HepG2 (cell line): ENCODE results near the gene NRSN2. TPM values are rescaled to one million over a fixed set of nuclear protein-coding genes. Genes with fewer than 3 reads are reported as not detected.

Source experiments
- HMG20A ChIP-seq: IDR thresholded peaks from 2 replicates; pipeline ENCODE4 v1.6.1; 2016; ENCODE audit warnings: borderline replicate concordance
- HNRNPH1 ChIP-seq: fragments of 200-400 bp; formaldehyde crosslinking; optimal IDR thresholded peaks from 2 replicates; pipeline ENCODE3; 2017; ENCODE audit warnings: mild to moderate bottlenecking, low read depth, low read length
- MAF1 ChIP-seq: sonication (generic); formaldehyde crosslinking; IDR thresholded peaks from 2 replicates; pipeline ENCODE4 v1.5.0; 2020; ENCODE audit warnings: missing genetic modification reagents, borderline replicate concordance
- MEIS2 ChIP-seq: sonication (generic); formaldehyde crosslinking; IDR thresholded peaks from 2 replicates; pipeline ENCODE4 v1.9.0; 2021; ENCODE audit warnings: mild to moderate bottlenecking, missing genetic modification reagents
- NAIF1 ChIP-seq: sonication (generic); formaldehyde crosslinking; IDR thresholded peaks from 2 replicates; pipeline ENCODE4 v1.5.0; 2020; ENCODE audit warnings: mild to moderate bottlenecking, missing genetic modification reagents, borderline replicate concordance
- NFE2L2 ChIP-seq: fragments of 150-350 bp; IDR thresholded peaks from 2 replicates; pipeline ENCODE4 v1.6.1; 2014; ENCODE audit warnings: low read length
- NFYC ChIP-seq: IDR thresholded peaks from 2 replicates; pipeline ENCODE4 v1.6.1; 2016; ENCODE audit warnings: missing genetic modification reagents, missing compliant biosample characterization
- NR1H2 ChIP-seq: sonication (generic); formaldehyde crosslinking; IDR thresholded peaks from 2 replicates; pipeline ENCODE4 v1.8.1; 2022; ENCODE audit warnings: low read depth, missing genetic modification reagents, borderline replicate concordance
- SAFB2 ChIP-seq: sonication (generic); formaldehyde crosslinking; IDR thresholded peaks from 2 replicates; pipeline ENCODE4 v1.5.1; 2020; ENCODE audit warnings: missing genetic modification reagents, low read depth, mild to moderate bottlenecking, borderline replicate concordance
- SIX4 ChIP-seq: sonication (generic); formaldehyde crosslinking; IDR thresholded peaks from 2 replicates; pipeline ENCODE4 v1.4.0; 2020; ENCODE audit warnings: missing genetic modification reagents
- TP53 ChIP-seq: sonication (generic); formaldehyde crosslinking; conservative IDR thresholded peaks from 2 replicates; pipeline ENCODE4 v1.4.0; 2020; ENCODE audit warnings: missing genetic modification reagents
- TRIM24 ChIP-seq: sonication (generic); formaldehyde crosslinking; IDR thresholded peaks from 2 replicates; pipeline ENCODE4 v1.8.0; 2022; ENCODE audit warnings: mild to moderate bottlenecking, missing genetic modification reagents
- WIZ ChIP-seq: sonication (generic); formaldehyde crosslinking; IDR thresholded peaks from 2 replicates; pipeline ENCODE4 v1.5.1; 2020; ENCODE audit warnings: mild to moderate bottlenecking, missing genetic modification reagents
- ZBTB42 ChIP-seq: sonication (generic); formaldehyde crosslinking; IDR thresholded peaks from 2 replicates; pipeline ENCODE4 v1.5.0; 2020; ENCODE audit warnings: mild to moderate bottlenecking, missing genetic modification reagents
- ZNF143 ChIP-seq: sonication (generic); formaldehyde crosslinking; IDR thresholded peaks from 2 replicates; pipeline ENCODE4 v1.4.0; 2020; ENCODE audit warnings: missing genetic modification reagents
- ZNF496 ChIP-seq: sonication (generic); formaldehyde crosslinking; IDR thresholded peaks from 2 replicates; pipeline ENCODE4 v1.8.1; 2023; ENCODE audit warnings: mild to moderate bottlenecking, moderate library complexity, missing genetic modification reagents; ENCODE audit not compliant: insufficient replicate concordance
- ZNF605 ChIP-seq: sonication (generic); formaldehyde crosslinking; IDR thresholded peaks from 2 replicates; pipeline ENCODE4 v1.8.0; 2022; ENCODE audit warnings: mild to moderate bottlenecking, missing genetic modification reagents
- ZNF614 ChIP-seq: IDR thresholded peaks from 2 replicates; pipeline ENCODE4 v1.6.1; 2018; ENCODE audit warnings: missing biosample characterization, missing genetic modification reagents, inconsistent platforms, borderline replicate concordance
- ZNF646 ChIP-seq: sonication (generic); formaldehyde crosslinking; IDR thresholded peaks from 2 replicates; pipeline ENCODE4 v1.9.0; 2021; ENCODE audit warnings: mild to moderate bottlenecking, missing genetic modification reagents
- polyA plus RNA-seq, 8 experiments: library from polyadenylated mRNA; depleted of rRNA in 3 of 8; stranded (reverse) in 7 of 8; unstranded in 1 of 8; fragments of >200 nt; fragmentation: Illumina TruSeq in 4 of 8; extraction: Trizol in 4 of 8; gene quantifications; 2 replicates each; pipeline versions ENCODE4 v1.2.1 to v1.2.3, GENCODE V29; 2011 to 2016; ENCODE audit warnings: low read depth in 4 of 8, missing spikeins in 1 of 8, mixed read lengths in 1 of 8; ENCODE audit not compliant: insufficient read depth in 1 of 8
- total RNA-seq, 5 experiments: library from RNA; depleted of rRNA; stranded (reverse); fragments of >200 nt; fragmentation: Illumina TruSeq; extraction: Trizol; gene quantifications; 2 replicates each; pipeline ENCODE4 v1.2.3, GENCODE V29; 2016; ENCODE audit warnings: low read depth in 1 of 5
- TF ChIP-seq, protein P1 (sequence below): sonication (generic); formaldehyde crosslinking; IDR thresholded peaks from 2 replicates; pipeline ENCODE4 v1.5.1; 2020; ENCODE audit warnings: missing genetic modification reagents, mild to moderate bottlenecking, borderline replicate concordance
- TF ChIP-seq, protein P2 (sequence below): IDR thresholded peaks from 2 replicates; pipeline ENCODE4 v1.6.1; 2016; ENCODE audit warnings: missing biosample characterization, missing genetic modification reagents, low read depth

The NRSN2 gene
- total and polyA plus RNA-seq, 2 of the 13 experiments (the other 11 are each of a cell fraction or from before 2014, with no cell fraction given), result 32.3 to 49.4 TPM

DNA sequence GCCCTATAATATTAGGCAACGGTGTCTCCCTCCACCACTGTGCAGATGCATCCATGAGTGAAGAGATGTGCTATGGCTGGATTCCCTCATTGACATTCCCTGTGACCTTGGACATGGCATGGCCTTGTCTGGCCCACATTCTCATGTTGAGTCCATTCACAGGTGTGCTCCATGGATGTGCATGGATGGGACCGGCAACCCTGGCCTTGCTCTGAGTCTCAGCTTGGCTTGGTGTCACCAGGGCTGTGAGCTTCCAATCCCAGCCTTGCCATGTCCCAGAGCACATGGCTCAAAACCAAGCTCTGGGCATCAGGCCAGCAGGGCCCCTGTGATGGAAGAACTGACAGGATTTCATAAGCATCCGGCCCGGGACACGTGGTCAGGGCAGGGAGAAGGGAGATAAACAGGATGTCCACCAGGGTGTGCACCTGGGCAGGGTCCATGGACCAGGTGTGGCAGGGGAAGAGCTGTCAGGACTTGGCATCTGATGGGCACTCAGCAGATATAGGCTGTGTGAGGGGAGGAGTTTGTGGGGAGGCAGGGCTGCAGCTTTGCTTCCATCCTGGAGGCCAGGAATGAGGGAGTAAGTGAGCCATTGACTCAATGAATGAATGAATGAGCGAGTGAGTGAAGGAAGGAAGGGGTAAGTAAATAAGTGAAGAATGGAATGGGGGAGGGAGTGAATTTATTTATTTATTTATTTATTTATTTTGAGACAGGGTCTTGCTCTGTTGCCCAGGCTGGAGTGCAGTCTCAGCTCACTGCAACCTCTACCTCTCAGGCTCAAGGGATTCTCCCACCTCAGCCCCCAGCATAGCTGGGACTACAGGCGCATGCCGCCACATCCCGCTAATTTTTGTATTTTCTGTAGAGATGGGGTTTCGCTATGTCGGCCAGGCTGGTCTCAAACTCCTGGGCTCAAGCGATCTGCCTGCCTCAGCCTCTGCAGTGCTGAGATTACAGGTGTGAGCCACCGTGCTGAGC is 15.7 kb downstream of the NRSN2 start (continued):
- TF ChIP-seq ZNF646 (CRISPR knock-in tag), result no peak
- TF ChIP-seq HMG20A (CRISPR knock-in tag), result peak; percentile 95
- peak; percentile 88 for TF ChIP-seq TRIM24 (CRISPR knock-in tag)
- 0 out of 2 replicates have a peak, but pooled peaks have one; percentile 69 for TF ChIP-seq SAFB2 (CRISPR knock-in tag)
- TF ChIP-seq, protein P1, sequence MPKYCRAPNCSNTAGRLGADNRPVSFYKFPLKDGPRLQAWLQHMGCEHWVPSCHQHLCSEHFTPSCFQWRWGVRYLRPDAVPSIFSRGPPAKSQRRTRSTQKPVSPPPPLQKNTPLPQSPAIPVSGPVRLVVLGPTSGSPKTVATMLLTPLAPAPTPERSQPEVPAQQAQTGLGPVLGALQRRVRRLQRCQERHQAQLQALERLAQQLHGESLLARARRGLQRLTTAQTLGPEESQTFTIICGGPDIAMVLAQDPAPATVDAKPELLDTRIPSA (CRISPR knock-in tag), result no peak
- TF ChIP-seq ZNF496 (CRISPR knock-in tag), result no peak
- TF ChIP-seq ZNF605 (CRISPR knock-in tag), result peak; percentile 99
- peak; percentile 98 for TF ChIP-seq WIZ (CRISPR knock-in tag)
- TF ChIP-seq MEIS2, result peak; percentile 99
- no peak; the same call in 1 of the 2 replicates for TF ChIP-seq NFE2L2
- TF ChIP-seq NR1H2 (CRISPR knock-in tag), result no peak; the same call in 1 of the 2 replicates
- TF ChIP-seq, protein P2, sequence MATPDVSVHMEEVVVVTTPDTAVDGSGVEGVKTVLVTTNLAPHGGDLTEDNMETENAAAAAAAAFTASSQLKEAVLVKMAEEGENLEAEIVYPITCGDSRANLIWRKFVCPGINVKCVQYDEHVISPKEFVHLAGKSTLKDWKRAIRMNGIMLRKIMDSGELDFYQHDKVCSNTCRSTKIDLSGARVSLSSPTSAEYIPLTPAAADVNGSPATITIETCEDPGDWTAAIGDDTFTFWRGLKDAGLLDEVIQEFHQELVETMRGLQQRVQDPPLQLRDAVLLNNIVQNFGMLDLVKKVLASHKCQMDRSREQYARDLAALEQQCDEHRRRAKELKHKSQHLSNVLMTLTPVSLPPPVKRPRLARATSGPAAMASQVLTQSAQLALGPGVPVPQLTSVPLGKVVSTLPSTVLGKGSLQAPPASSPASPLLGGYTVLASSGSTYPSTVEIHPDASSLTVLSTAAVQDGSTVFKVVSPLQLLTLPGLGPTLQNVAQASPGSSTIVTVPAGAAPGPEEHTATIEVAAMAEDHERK (CRISPR knock-in tag), result peak; percentile 46; the same call in 1 of the 2 replicates
- TF ChIP-seq ZNF614 (CRISPR knock-in tag), result peak; percentile 99
- peak; percentile 92 for TF ChIP-seq SIX4 (CRISPR knock-in tag)
- TF ChIP-seq HNRNPH1, result peak; percentile 39
- TF ChIP-seq TP53 (CRISPR knock-in tag), result no peak
- peak; percentile 68; the same call in 1 of the 2 replicates for TF ChIP-seq NAIF1 (CRISPR knock-in tag)
- peak; percentile 51; the same call in 1 of the 2 replicates for TF ChIP-seq ZBTB42
- TF ChIP-seq MAF1 (CRISPR knock-in tag), result no peak
- peak; percentile 65; the same call in 1 of the 2 replicates for TF ChIP-seq ZNF143
- TF ChIP-seq NFYC (CRISPR knock-in tag), result peak; percentile 69
